ENCODE data around the gene TFAP2A. TPM values are rescaled to one million over a fixed set of nuclear protein-coding genes. Genes with fewer than 3 reads are reported as not detected.

TFAP2A gene
- total RNA-seq, 1 experiment from 2014 or later, result 24.6 TPM

- in situ Hi-C loops (cut with HindIII; ENCODE audit: low pct_unique_long_range_greater_than_20kb, low sequenced_read_pairs), result no loop called here
- DNase-seq (ENCODE audit: low read depth, low spot score), result peak; percentile 98
Observed at GRCh38 chr6:10375391-10375969, 39.4 kb downstream of the TFAP2A start.

GRCh38 chr6:10373642-10374359 is 41.1 kb downstream of the TFAP2A start:
- in situ Hi-C loops (cut with HindIII; ENCODE audit: low pct_unique_long_range_greater_than_20kb, low sequenced_read_pairs), result no loop called here
- DNase-seq (ENCODE audit: low read depth, low spot score), result peak; percentile 51

DNA sequence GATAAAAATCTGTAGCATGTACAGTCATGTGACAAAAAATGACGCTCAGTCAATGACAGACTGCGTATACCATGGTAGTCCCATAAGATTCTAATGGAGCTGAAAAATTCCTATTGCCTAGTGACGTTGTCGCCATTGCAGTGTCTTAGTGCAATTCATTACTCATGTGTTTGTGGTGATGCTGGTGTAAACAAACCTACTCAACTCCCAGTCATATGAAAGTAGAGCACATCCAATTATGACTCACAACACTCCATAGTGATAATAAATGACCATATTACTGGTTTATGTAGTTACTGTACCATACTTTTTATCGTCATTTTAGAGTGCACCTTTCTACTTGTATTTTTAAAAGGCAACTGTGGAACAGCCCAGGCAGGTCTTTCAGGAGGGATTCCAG is 45.0 kb downstream of the TFAP2A start:
- DNase-seq (ENCODE audit: low read depth, low spot score), result no peak
- in situ Hi-C loops (cut with HindIII; ENCODE audit: low pct_unique_long_range_greater_than_20kb, low sequenced_read_pairs), result no loop called here

DNA sequence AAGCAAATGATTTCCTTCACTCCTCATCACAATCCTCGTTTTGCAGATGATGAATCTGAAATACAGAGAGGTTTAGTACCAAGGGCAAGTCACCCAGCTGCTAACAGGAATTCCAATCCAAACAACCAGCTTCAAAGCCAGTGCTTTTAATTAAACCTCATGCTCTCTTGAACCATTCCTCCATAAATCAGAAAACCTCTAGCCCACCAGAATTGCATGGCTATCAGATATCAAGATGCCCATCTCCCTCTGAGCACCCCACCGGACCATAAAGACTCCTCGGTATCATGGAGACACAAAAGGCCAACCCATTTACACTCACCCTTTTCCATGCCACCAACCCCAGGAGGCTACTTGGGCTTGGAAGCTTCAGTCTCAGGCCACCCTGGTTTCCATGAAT is 46.0 kb downstream of the TFAP2A start:
- in situ Hi-C loops (cut with HindIII; ENCODE audit: low pct_unique_long_range_greater_than_20kb, low sequenced_read_pairs), result no loop called here

DNA sequence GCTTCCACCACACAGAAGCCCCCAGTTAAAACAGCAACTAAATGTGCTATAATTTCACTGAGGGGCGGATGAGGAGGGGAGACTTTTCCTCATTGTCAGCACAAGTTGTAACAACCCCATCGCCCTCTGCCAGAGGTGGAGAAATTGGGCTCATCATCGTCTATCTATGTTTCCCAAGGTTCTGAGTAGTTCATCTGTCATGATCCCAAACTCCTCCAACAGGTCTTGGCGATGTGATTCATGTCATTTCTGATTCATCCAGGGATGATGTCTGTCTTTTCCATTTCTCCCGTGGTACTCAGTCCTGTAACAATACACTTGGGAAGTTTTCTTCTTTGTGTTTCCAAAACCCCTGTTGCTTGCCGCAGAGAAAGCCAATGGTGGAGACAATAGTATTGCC is 51.0 kb downstream of the TFAP2A start:
- in situ Hi-C loops (cut with HindIII; ENCODE audit: low pct_unique_long_range_greater_than_20kb, low sequenced_read_pairs), result no loop called here
- DNase-seq (ENCODE audit: low read depth, low spot score), result no peak

More for the DNA sequence above, 46.0 kb downstream of the TFAP2A start:
- no peak for DNase-seq (ENCODE audit: low read depth, low spot score)

DNA sequence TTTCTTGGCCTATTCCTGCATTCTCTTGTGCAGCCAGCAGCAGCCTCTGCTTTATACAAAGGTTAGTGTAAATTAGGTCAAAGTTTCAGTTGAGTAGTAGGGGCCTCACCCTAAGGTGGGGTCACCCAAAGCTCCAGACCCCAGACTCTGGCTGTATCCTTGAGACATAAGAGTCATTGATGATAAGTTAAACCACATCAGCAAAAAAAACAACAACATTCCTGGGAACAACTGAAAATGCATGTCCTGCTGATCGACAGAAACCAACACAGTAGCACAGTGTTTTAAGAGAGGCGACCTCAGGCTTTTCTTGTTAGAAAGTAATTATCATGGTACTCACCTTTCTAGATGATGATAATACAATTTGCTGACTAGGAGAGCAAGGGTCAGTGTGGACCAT is 52.6 kb downstream of the TFAP2A start:
- no peak for DNase-seq (ENCODE audit: low read depth, low spot score)
- in situ Hi-C loops (cut with HindIII; ENCODE audit: low pct_unique_long_range_greater_than_20kb, low sequenced_read_pairs), result no loop called here

DNA sequence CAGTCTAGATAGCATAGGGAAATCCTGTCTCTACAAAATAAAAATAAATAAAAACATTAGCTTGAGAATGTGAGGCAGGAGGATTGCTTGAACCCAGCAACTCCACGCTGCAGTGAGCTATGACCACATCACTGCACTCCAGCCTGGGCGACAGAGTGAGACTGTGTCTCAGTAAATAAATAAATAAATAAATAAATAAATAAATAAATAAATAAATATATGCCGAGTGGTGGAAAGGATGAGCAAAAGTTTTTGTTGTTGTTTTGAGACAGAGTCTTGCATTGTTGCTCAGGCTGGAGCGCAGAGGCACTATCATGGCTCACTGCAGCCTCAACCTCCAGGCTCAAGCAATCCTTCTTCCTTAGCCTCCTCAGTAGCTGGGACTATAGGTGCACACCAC is 53.4 kb downstream of the TFAP2A start:
- no peak for DNase-seq (ENCODE audit: low read depth, low spot score)
- in situ Hi-C loops (cut with HindIII; ENCODE audit: low pct_unique_long_range_greater_than_20kb, low sequenced_read_pairs), result no loop called here

GRCh38 chr6:10359581-10359980 is 55.3 kb downstream of the TFAP2A start:
- DNase-seq (ENCODE audit: low read depth, low spot score), result no peak
- in situ Hi-C loops (cut with HindIII; ENCODE audit: low pct_unique_long_range_greater_than_20kb, low sequenced_read_pairs), result no loop called here

DNA sequence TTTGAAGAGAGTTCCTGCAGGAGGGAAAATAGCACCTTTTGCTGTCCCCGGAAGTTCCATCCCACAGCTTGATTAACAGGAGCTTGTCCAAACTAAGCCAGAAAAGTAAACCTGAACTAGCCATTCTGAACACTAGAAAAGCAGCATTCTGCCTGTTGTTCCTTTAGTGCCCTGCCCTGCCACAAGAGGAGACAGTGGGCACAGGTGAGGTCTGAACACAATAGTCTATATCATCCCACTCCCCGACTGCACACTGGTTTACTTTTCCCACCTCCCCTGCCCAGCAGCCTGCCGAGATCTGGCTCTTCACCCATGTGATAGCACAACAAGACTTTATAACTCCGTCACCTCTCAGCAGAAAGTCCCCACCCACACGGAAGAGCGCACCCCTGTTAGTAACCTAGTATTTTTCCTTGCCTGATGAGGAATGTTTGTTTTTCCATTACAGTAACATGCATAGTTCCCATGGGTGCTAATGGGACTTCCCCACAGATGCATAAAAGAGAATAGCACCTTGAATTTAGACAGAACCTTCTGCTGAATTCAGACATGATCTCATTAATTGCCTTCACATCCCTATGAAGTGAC is 59.7 kb downstream of the TFAP2A start:
- in situ Hi-C loops (cut with HindIII; ENCODE audit: low pct_unique_long_range_greater_than_20kb, low sequenced_read_pairs), result no loop called here

DNA sequence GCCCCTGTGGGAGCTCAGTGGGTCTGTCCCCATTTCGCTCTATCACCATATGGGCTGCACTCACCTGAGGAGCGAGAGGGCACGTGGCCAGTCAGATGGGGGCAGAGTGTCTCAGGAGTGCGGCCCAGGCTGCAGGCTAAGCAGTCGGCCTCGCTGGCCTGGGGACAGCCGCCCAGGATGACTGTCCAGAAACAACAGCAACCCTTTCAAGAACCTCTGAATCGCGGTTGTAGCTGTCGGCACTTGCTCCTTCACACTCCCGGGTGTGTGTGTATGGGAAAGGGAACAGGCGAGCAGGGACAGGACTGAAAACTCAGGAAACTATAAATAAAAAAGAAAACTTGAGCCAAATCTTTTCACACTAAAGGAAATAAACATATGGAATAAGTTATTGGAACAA is 63.1 kb downstream of the TFAP2A start:
- DNase-seq (ENCODE audit: low read depth, low spot score), result no peak
- in situ Hi-C loops (cut with HindIII; ENCODE audit: low pct_unique_long_range_greater_than_20kb, low sequenced_read_pairs), result no loop called here

More for the DNA sequence above, 59.7 kb downstream of the TFAP2A start:
- DNase-seq (ENCODE audit: low read depth, low spot score), result no peak

- in situ Hi-C loops (cut with HindIII; ENCODE audit: low pct_unique_long_range_greater_than_20kb, low sequenced_read_pairs), result no loop called here
- DNase-seq (ENCODE audit: low read depth, low spot score), result no peak
Observed at GRCh38 chr6:10350720-10351119, 64.2 kb downstream of the TFAP2A start.

GRCh38 chr6:10347561-10348327 is 67.1 kb downstream of the TFAP2A start:
- in situ Hi-C loops (cut with HindIII; ENCODE audit: low pct_unique_long_range_greater_than_20kb, low sequenced_read_pairs), result no loop called here
- no peak for DNase-seq (ENCODE audit: low read depth, low spot score)

Small RNA genes within 50 kb of the gene (small RNA-seq; reads per million reads assigned to genes)
- gene MIR5689, result 0 reads per million in 2 experiments

Other genes with a start within 250 kb of the TFAP2A start
- gene GCNT2, start 106.3 kb upstream of the TFAP2A start, total RNA-seq (2014; rRNA removed; shearing (Covaris generic)), result 38.6 and 39.8 TPM in 2 replicates